ENCODE measurements around the gene CDX2.

GRCh38 chr13:27979765-27980279 lies 10.7 kb upstream of the CDX2 start:
- TF ChIP-seq, protein P1, sequence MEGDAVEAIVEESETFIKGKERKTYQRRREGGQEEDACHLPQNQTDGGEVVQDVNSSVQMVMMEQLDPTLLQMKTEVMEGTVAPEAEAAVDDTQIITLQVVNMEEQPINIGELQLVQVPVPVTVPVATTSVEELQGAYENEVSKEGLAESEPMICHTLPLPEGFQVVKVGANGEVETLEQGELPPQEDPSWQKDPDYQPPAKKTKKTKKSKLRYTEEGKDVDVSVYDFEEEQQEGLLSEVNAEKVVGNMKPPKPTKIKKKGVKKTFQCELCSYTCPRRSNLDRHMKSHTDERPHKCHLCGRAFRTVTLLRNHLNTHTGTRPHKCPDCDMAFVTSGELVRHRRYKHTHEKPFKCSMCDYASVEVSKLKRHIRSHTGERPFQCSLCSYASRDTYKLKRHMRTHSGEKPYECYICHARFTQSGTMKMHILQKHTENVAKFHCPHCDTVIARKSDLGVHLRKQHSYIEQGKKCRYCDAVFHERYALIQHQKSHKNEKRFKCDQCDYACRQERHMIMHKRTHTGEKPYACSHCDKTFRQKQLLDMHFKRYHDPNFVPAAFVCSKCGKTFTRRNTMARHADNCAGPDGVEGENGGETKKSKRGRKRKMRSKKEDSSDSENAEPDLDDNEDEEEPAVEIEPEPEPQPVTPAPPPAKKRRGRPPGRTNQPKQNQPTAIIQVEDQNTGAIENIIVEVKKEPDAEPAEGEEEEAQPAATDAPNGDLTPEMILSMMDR (IDR thresholded peaks at IDR 0.05; ENCODE audit: poor library complexity, severe bottlenecking) = no peak
- TF ChIP-seq POLR2AphosphoS5 (IDR thresholded peaks at IDR 0.05) (peak; percentile 62), SMC3 (conservative IDR thresholded peaks at IDR 0.05; ENCODE audit: poor library complexity) (no peak), RAD21 (conservative IDR thresholded peaks at IDR 0.05) (no peak), TAF1 (IDR thresholded peaks at IDR 0.05; ENCODE audit: low read depth) (no peak), EZH2 (IDR thresholded peaks at IDR 0.05; ENCODE audit: borderline replicate concordance, insufficient read depth, low read length, poor library complexity, severe bottlenecking) (no peak)

Data from neural cell (in vitro differentiated cells).